HG03354 (cell line): ENCODE results near the gene ACTL6B.

ENCODE experiments used
- ATAC-seq: cut with Tn5 transposase; IDR thresholded peaks from one replicate; pipeline ENCODE4 v1.9.1; 2021; ENCODE audit warnings: mild to moderate bottlenecking; ENCODE audit not compliant: unreplicated experiment, poor library complexity, severe bottlenecking

The ACTL6B gene

GRCh38 chr7:100684534-100685042 is 28.3 kb upstream of the ACTL6B start:
- no peak for ATAC-seq

- ATAC-seq = no peak
These were observed 27.6 kb upstream of the ACTL6B start for GRCh38 chr7:100683659-100684533.

- ATAC-seq = no peak
These were observed 26.9 kb upstream of the ACTL6B start for GRCh38 chr7:100682991-100683658.

GRCh38 chr7:100682228-100682741 is 26.0 kb upstream of the ACTL6B start:
- no peak for ATAC-seq

- ATAC-seq = no peak
These were observed 25.4 kb upstream of the ACTL6B start for GRCh38 chr7:100681491-100682227.

- no peak for ATAC-seq
These were observed 24.5 kb upstream of the ACTL6B start for GRCh38 chr7:100680576-100681271.

- ATAC-seq = no peak
These were observed 23.8 kb upstream of the ACTL6B start for GRCh38 chr7:100679927-100680575.

GRCh38 chr7:100679129-100679926 is 23.1 kb upstream of the ACTL6B start:
- ATAC-seq = no peak

GRCh38 chr7:100678291-100678984 is 22.2 kb upstream of the ACTL6B start:
- ATAC-seq = no peak

GRCh38 chr7:100677308-100678267 is 21.3 kb upstream of the ACTL6B start:
- ATAC-seq = no peak

GRCh38 chr7:100676501-100677306 is 20.5 kb upstream of the ACTL6B start:
- no peak for ATAC-seq

- ATAC-seq = peak; percentile 41
These were observed 19.5 kb upstream of the ACTL6B start for GRCh38 chr7:100675581-100676350.

GRCh38 chr7:100675105-100675451 is 18.8 kb upstream of the ACTL6B start:
- peak; percentile 1 for ATAC-seq

GRCh38 chr7:100674411-100675104 is 18.3 kb upstream of the ACTL6B start:
- ATAC-seq = no peak
